GM12874 (cell line): ENCODE data around the gene RAI1.

Experiments
- TF ChIP-seq, protein P1 (sequence below): IDR thresholded peaks from 2 replicates; pipeline ENCODE4 v1.5.1; 2011; ENCODE audit warnings: low read depth, mild to moderate bottlenecking, control low read depth, low read length, moderate library complexity; ENCODE audit not compliant: insufficient read depth

Gene RAI1

DNA sequence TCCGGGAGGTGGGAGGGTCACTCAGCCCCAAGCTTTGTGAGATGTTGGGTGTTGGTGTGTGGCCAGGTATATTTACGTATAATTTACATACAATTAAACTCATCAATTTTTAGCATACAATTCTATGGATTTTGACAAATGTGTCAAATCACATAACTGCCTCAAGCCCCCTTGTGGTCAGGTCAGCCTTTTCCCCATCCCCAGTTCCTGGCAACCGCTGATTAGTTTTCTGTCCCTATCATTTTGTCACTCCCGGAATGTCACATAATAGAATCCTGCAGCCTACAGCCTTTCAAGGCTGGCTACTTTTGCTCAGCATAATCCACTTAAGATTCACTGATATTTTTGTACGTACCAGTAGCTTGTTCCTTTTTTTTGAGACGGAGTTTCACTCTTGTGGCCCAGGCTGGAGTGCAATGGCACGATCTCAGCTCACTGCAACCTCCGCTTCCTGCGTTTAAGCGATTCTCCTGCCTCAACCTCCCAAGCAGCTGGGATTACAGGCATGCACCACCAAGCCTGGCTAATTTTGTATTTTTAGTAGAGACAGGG is 19.3 kb upstream of the RAI1 start:
- TF ChIP-seq, protein P1, sequence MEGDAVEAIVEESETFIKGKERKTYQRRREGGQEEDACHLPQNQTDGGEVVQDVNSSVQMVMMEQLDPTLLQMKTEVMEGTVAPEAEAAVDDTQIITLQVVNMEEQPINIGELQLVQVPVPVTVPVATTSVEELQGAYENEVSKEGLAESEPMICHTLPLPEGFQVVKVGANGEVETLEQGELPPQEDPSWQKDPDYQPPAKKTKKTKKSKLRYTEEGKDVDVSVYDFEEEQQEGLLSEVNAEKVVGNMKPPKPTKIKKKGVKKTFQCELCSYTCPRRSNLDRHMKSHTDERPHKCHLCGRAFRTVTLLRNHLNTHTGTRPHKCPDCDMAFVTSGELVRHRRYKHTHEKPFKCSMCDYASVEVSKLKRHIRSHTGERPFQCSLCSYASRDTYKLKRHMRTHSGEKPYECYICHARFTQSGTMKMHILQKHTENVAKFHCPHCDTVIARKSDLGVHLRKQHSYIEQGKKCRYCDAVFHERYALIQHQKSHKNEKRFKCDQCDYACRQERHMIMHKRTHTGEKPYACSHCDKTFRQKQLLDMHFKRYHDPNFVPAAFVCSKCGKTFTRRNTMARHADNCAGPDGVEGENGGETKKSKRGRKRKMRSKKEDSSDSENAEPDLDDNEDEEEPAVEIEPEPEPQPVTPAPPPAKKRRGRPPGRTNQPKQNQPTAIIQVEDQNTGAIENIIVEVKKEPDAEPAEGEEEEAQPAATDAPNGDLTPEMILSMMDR = no peak

DNA sequence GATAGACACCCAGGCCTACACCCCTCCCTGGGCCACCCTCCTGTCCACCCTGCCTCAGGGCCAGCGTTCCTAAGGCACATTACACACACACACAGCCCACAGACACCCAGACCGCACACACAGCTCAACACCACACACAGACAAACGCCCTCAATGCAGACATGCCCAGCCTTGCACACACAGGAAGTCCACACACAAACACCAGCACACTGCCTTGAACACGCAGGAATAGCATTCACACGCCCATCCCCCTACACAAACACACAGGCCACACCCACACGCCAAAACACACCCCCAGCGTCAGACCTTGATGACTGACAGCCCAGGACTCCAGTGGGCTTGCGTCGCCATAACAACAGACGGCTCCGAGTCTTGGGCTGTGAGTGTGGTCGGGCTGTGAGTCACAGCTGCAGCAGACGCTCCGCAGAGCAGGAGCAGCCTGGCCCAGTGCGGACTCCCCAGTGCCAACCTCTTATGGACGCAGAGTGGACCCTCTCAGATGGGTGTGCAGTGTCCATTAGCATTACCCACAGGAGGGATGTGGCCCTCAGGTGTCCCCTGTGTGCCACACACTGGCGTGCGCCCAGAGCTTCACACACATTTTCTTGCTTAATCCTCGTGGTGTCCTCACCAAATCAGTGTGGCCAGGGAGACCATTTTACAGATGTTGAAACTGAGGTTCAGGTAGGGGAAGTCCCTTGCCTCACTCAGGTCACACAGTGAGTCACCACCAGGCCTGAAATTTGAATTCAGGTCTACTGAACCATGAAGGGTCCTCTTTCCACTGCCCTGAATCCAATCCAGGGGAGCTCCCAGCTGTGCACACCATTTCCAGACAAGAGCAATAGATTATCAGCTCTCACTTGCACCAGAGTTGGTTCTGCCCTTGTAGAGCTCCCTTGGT is 17.8 kb upstream of the RAI1 start:
- TF ChIP-seq, protein P1 = no peak

- TF ChIP-seq, protein P1 = no peak
These were observed 17.2 kb upstream of the RAI1 start for GRCh38 chr17:17664064-17664452.

DNA sequence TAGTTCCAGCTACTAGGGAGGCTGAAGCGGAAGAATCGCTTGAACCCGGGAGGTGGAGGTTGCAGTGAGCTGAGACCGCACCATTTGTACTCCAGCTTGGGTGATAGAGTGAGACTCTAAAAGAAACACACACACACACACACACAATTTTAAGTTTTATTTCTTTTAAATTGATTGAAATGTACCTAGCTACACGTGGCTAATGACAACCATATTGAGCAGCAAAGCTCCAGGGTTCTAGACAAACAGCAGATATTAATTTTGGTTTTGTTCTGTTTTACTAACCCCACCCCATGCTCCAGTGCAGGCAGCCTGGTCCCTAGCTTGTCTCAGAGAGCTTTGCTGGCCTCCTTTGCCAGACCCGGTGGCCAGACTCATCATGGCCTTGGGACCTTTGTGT is 16.0 kb upstream of the RAI1 start:
- TF ChIP-seq, protein P1 = no peak

- TF ChIP-seq, protein P1 = no peak
These were observed 15.0 kb upstream of the RAI1 start for GRCh38 chr17:17666111-17666714.

DNA sequence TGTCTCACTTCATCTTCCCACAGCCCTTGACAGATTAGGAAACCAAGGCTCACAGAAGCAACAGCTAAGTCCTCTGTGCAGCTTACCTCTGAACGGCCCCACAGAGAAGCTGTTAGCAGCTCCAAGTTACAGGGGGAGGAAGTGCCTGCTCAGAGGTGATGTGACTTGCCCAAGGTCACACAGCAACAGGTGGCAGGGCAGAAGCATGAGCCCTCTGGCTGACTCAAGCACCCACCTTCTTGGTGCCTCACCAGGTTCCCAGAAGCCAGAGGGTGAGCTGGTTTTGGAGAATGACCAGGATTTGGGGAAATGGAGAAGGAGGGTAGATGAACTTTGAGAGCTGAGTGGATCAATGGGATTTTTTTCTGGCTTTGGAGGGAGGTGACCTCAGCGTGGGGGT is 14.0 kb upstream of the RAI1 start:
- TF ChIP-seq, protein P1 = no peak

DNA sequence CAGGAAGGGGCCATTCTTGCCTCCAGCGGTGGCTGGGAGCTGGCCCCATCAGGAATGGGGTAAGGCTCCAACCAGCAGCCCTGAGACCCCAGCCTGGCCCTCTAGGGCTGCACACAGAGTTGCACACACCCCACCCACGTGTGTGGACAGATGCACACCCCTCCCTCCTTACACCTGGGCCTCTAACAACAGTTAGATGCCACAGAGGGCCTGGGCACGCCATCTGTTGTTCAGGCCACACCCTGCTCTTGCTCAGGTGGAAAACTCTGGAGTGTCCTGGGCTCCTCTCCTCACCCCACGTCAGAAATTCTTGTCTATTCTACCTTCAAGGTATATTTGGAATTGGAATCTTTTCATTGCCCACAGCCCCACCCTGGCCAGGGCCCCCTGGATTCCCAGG is 13.3 kb upstream of the RAI1 start:
- TF ChIP-seq, protein P1 = no peak
